Stimulated activated CD8-positive, alpha-beta memory T cell treated with anti-CD3 and anti-CD28 coated beads, Interleukin-2, amount 100 ng/mL, for 48 hours (primary cell): ENCODE measurements around the gene NLRC5.
"Not testable (repeated sequence)": the region's sequence is repeated elsewhere in the genome, so short reads cannot be mapped to it uniquely, and the experiment has no call there.

Source experiments
- DNase-seq, 2 donors: peaks; one replicate each; pipeline ENCODE4 v3.0.0-alpha.2; 2020; ENCODE audit warnings: low read depth in 2 of 2

Gene NLRC5

DNA sequence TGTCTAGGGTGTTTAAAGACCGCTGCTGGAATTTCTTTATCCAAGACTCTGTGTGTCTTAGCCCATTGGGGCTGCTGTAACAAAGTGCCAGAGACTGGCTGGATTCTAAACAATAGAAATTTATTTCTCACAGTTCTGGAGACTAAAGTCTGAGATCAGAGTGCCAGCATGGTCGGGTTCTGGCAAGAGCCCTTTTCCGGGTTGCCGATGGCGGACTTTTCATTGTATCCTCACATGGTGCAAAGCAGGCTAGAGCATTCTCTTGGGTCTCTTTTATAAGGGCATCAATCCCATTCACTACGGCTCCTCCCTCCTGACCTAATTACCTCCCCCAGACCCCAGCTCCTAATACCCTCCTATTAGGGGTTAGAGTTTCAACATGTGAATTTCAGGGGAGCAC, 9.5 kb downstream of the NLRC5 start:
- DNase-seq, result no peak

DNA sequence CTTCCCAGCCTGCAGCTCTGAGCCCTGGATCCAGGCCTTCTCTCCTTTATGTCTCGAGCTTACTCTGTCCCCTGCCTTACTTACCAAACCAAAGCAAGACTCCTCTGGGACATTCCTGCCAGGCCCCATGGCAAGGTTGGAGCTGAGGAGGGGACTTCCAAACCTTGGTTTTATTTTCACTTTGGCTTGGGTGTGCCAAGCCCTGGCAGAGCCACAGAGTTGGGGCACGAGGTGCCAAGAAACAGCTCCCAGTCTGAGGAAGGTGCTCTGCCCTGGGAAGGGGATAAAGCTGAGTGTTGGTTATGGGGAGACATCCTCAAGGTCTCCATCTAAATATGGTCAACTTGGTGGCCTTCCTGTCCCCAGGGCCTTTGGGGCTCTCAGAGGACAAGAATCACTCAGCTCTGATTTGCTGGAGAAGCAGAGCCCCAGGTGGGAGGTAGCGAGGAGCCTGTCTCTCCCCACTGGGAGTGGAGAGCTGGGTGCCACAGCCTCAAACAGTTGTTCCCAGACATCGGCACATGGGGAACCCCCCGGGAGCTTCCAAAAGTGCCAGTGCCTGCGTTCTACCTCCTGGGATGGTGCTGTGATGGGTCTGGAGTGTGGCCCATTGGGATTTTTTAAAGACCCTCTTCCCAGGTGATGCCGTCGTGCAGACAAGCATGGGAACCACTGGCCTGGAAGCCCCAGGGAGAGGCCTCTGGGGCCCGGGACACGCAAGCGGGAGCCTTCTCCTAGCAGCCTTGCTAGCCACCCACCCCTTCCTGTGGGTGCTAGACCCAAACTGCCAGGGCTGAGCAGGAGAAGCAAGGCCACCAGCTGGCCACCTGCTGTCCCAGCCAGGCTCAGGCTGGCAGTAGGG, 10.3 kb downstream of the NLRC5 start:
- no peak for DNase-seq

DNA sequence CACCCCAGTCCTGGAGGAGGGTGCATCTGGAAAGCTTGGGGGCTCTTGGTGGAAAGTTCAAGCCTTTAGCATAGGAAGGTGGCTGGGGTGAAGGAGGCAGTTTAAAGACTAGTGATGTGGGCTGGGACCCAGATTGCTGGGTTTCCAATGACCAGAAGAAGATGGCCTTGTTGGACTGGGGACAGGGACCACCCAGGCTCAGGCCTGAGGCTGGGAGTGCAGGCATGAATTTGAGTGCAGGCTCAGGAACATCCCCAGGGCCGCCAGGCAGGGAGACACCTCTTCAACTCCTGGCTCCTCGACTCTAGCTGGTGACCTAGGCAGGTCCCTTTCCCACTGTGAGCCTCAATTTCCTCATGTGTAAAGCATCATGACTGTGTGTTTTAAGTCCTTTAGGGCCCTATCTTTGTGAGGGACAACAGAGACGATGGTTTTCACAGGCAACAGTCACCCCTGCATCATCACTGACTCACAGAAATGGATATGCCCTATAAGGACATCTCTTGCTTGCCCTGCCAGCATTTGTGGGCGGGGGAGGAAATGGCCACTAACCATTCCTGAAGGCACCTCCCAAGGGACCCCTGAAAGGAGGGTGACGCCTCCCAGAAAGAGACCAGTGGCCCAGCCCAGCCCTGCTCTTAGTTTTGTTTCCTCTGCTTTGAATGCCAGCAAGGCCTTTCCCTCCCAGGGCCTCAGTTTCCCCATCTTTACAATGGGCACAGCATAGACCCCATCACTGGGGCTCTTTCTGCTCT, 11.1 kb downstream of the NLRC5 start:
- peak; percentile 57 to 63 for DNase-seq

DNA sequence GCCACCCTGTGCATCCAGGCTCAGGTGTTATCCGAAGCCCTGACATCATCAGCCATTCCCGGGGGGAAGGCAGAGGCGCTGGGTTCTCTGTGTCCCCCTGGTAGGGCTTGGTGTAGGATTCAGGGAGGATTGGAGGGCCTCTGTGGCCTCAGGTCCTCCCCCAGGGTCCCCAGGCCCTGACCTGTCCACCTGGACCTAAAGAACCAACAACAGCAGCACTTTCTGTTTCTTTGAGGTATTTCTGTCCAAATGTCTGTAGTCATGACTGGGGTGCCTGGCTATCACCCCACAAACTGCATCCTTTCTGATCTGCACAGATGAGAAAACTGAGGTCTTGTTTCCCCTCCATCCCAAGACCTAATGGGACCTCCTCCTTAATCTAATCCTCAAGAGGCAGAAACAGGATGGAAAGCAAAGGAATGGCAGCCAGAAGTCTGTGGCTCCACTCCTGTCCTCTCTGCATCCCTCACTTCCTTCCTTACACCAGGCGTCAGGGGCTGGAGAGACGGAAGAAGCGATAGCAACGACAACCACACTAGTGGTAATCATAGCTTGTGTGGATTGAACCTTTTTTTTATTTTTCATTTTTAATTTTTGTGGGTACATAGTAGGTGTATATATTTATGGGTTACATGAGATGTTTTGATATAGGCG, 11.8 kb downstream of the NLRC5 start:
- no peak for DNase-seq

DNA sequence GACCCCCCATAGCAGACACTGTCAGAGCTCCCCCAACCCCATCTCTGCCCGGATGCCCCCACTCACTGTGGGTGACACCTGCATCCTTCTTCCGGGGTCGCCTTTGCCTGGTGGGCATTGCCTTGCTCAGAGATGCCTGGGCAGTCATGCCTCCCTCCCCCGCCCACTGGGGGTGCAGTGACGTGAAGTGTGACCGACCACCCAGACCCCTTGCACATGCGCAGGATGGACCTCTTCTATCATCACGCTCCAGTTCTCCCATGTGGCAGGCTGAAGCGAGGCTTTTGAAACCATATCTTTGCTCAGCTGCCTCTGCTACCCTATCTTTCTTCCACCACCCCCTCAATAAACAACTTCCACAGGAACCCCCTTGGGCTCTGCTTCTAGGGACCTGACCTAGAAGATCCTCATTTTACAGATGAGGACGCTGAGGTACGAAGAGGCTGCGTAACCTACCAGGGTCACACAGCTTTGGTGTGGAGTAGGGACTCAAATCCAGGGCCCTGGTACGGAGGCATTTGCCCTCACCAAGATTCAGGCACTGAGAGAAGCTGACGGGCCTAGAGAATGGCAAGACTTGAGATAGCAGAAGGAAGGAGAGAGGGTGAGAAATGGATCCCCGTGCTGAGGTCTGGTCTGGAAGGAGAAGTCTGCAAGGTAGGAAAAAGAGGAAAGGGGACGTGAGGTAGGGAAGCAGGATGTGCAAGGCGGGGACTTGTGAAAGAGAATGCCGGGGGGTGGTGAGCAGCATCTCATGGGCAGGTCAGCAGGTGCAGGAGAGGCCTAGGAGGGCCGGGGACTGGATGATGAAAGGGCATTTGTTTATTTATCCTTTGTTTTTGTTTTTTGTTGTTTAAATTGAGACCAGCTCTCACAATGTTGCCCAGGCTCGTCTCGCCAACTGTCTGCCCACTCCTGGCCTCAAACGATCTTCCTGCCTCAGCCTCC, 14.4 kb downstream of the NLRC5 start:
- no peak for DNase-seq

DNA sequence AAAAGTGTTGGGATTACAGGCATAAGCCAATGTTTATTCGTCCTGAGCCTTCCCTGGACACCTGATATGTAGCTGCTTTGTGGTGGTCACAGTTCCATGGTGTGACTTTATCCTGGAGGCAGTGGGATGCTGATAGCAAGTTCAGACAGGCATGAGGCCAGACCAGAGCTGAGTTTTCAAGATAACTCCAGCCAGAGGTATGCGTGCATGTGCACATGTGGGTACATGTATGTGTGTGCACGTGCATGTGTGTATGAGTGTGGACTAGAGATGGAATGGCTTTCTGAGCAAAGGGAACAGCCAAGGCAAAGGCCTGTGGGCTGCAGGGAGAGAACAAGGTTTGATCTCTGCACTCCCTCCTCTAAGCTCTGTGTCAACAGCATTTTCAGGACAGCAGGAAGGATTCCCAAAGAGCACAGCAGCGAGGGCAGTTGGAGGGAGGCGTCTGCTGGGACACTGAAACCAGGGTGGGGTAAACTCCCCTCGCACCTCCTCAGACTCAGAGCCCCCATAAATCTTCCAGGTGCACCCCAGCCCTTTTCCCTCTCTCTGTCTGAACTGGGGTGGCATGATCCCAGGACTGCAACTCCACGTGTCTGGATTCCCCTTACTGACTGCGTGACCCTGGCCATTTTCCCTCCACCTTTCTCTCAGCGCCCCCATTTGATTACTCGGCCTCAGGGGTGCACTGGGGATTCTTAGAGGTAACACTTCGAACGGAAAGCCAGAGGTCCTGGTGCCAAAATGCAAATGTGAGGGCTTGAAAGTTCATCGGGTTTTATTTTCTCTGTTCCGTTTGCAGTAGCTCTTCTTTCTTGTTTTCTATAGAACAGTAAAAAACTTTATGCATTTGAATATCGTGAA, 15.3 kb downstream of the NLRC5 start:
- no peak for DNase-seq

DNA sequence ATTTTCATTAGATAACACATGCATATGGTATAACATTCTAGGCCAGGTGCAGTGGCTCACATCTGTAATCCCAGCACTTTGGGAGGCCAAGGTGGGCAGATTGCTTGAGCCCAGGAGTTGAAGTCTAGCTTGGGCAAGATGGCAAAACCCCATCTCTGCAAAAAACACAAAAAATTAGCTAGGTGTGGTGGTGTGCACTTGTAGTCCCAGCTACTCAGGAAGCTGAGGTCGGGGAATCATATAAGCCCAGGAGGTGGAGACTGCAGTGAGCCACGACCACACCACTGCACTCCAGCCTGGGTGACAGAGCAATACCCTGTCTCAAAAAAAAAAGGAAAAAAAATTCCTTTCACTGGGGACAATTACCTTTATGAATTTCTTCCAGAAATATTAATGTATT, 16.2 kb downstream of the NLRC5 start:
- DNase-seq, result not testable (repeated sequence)

DNA sequence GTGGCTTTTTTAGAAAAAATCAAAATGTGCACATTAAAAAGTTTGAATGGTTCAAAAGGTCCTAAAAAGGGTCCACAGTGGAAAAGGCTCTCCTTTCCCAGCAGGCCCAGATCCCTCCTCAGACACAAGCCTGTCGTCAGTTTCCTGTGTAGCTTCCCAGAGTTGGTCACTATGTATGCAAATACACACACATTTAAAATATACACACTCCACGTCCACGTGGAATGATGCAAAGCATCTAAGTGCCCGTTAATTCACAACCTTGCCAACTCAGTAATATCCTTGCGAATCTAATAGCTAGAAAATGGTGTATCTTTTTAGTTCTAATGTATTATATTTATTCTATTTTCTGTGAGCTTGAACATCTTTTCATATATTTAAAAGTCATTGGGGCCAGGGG, 17.7 kb downstream of the NLRC5 start:
- DNase-seq, result no peak

DNA sequence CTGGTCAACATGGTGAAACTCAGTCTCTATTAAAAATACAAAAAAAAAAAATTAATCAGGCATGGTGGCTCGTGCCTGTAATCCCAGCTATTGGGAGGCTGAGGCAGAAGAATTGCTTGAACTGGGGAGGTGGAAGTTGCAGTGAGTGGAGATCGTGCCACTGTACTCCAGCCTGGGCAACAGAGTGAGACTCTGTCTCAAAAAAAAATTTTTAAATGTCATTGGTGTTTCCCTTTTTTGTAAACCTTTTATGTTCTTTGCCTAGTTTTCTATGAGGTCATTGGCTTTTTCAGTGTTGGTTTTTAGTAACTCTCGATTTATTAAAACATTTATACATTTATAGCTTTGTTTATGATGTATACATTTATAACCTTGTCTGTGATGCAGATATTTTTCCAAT, 18.2 kb downstream of the NLRC5 start:
- DNase-seq, result no peak

DNA sequence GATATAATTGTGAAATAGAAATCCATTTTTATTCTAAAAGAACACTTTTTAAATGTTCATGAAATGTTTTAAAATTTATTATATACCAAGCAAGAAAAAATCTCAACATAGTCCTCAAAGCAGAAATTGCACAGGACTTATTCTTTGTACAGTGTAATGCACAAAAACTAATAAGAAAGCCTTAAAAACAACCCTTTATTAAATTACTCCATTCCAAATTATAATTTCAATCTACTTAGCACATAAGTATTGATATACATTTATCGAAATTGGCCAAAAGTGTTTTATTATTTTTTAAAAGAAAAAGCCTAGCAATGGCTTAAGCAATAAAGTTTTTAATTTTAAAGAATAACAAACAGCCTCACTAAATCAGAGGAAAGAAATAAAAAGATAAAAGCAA, 19.1 kb downstream of the NLRC5 start:
- no peak for DNase-seq

DNA sequence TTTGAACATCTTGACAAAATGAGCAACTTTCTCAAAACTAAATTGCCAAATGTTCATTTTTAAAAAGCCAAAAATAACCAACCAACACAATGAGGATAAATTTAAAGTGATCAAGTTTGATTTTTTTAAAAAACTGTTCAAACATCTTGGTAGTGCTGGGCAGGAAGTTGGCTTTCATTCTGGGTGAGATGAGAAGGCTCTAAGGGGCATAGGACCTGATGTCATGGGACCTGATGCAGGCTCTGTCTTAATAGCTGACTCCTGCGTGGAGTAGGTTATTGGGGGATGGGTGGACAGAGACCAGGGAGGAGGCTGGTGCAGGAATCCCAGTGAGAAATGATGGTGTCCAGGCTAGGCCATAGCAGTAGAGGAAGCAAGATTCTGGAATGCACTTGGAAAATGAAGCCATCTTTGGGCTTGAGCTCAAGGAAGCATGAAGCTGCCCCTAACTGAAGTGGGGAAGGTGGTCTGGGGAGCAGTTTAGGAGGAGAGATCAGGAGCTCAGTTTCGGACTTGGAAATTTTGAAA, 20.4 kb downstream of the NLRC5 start:
- no peak for DNase-seq

DNA sequence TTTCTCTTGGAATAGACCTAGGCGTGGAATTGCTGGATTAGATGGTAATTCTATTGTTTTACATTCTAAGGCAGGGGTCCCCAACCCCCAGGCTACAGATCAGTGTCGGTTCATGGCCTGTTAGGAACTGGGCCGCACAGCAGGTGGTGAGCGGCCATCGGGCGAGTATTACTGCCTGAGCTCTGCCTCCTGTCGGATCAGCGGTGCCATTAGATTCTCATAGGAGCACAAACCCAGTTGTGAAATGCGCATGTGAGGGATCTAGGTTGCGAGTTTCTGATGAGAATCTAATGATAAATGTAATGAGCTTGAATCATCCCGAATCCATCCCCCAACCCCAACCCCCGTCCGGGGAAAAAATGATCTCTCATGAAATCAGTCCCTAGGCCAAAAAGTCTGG, 23.0 kb downstream of the NLRC5 start:
- no peak for DNase-seq

DNA sequence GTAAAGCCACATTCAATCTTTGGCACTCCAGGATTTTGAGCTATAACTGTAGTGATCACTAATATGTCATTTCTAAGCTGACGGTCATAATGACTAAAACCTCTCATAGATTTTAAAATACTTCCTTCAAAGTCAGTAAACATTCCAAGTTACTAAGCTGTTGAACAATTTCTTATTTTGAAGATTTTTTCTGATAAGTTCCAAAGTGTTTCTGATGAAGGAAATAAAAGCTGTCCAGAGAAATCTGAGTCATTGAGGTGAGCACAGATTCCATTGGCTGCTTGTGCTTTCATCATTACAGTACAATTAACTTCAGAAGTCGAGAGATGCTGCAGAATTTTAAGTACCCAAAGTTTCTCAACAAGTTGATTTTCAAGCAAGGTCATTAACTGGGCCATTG, 23.9 kb downstream of the NLRC5 start:
- no peak for DNase-seq

DNA sequence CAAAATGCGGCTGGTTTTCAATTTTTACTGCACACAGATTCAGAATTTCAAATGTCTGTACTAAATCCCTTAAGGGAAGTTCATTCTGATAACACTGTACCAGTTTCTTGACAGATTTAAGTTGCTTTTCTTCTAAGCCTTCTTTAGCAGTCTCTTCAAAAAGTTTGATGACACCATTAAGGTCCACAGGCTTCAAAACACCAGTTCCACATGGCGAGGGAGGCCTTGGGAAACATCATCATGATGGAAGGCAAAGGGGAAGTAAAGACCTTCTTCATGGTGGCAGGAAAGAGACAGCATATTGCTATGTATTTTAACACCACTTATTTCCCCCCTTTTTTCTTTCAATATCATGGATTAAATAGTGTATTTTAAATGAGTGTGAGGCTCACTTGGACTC, 24.5 kb downstream of the NLRC5 start:
- no peak for DNase-seq

DNA sequence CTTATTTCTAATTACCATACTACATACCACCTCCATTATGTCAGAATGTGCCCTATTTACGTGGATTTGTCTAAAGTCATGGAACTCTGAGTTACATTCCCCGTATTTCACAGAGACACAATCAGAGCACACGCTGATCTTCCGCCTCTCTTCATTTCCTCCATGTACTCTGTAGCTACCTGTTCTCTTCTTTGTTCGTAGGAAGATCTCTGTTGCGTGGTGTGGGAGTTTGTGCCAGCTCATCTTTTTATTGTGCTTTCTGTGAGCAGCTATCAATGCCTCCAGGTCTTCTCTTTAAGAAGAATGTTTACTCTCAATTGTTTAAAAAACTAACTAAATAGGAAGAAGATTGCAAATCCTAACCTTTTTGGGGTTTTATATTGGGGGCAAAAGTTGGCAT, 26.9 kb downstream of the NLRC5 start:
- DNase-seq, result no peak

DNA sequence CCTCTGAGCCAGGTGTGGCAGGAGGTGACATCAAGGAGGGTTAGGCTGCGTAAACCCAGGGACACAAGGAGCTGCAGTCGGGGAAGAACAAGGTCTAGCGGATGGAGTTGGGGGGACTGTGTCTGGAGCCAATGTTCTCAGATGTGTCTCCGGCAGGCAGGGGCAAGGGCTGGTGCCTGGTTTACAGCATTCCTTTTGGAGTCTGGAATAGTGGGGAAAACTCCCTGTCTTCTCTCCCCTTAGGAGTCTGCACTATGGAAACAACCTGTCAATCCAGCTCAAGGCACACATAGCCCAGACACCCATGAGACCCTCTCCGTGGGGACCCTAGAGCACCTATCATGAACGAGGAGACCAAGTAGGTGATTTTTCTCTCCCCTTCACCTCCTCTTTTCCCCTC, 27.5 kb downstream of the NLRC5 start:
- no peak for DNase-seq

DNA sequence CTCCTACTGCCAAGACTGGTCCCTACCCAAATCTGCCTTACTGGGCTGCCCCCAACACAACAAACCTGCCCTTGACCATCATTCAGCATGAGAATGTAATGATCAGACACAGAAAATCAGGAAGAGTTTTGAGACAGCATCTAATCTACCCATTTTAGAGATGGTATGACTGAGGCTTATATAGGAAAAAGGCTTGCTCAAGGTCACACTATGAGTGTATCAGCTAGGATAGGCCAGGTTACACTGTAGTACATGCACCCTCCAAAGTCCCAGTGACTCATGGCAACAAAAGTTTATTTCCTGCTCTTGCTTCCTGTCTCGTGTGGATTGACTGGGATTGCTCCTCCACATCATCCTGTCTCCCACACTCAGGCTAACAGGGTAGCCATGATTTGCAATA, 27.9 kb downstream of the NLRC5 start:
- no peak for DNase-seq

DNA sequence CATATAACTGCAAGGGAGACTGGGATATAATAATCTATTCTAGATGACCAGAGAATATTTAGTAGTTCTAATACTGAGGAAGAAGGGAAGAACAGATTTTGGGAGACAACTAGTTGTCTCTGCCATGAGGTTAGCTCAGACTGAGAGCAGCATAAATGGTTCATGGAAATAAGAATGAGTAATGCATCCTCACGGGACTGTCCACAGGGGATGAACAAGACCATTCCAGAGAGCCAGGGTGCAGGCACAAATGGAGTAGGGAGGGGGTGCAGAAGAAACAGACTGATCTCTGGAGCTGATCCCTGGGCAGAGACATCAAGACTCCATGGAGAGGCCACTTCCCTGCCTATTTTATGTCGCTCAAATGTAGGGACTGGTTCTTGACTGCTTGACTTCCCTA, 30.4 kb downstream of the NLRC5 start:
- DNase-seq, result no peak

DNA sequence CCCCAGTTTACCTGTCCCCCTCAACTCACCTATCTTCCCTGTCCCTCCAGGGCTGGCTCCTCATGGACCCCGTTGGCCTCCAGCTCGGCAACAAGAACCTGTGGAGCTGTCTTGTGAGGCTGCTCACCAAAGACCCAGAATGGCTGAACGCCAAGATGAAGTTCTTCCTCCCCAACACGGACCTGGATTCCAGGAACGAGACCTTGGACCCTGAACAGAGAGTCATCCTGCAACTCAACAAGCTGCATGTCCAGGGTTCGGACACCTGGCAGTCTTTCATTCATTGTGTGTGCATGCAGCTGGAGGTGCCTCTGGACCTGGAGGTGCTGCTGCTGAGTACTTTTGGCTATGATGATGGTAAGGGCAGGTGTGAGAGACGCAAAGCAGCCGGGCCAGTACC, 31.3 kb downstream of the NLRC5 start:
- DNase-seq, result no peak

DNA sequence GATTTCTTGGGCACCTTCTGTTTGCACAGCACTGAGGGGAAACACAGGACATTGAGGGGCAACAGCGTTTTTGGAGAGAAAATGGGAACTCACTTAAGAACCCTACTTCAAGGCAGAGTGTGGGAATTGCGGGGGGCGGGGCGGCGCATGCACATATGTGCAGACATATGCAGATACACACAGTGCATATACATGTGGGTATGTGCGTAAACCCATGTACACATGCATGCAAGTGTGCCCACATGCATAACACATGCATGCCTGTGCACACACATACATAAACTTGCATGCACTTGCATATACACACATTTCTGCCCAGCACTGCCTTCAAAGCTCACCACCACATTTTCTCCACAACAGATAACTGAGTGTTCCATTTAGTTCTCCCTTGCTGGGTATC, 32.4 kb downstream of the NLRC5 start:
- no peak for DNase-seq
